Esophagus squamous epithelium (tissue), 5 donors: ENCODE data around the gene IFT27. TPM values are rescaled to one million over a fixed set of nuclear protein-coding genes. Genes with fewer than 3 reads are reported as not detected.

ENCODE experiments used
- DNase-seq: peaks from one replicate; lab custom pipeline; 2025; lab: John Stamatoyannopoulos, UW
- H3K27ac ChIP-seq, 4 donors: fragments of 200-600 bp; sonication (generic); one replicate each; pipeline ENCODE4 v1.5.1; 2016 to 2019; ENCODE audit warnings: mild to moderate bottlenecking in 1 of 4
- H3K27me3 ChIP-seq, 4 donors: fragments of 200-600 bp; sonication (generic); 1 replicate in 3 of 4; 2 replicates in 1 of 4; pipeline versions ENCODE4 v1.5.1 to v1.6.0; 2017 to 2021; ENCODE audit warnings: antibody characterized with exemption in 1 of 4
- H3K36me3 ChIP-seq, 3 donors: fragments of 200-600 bp; sonication (generic); one replicate each; pipeline ENCODE4 v1.5.1; 2016 to 2019
- H3K4me1 ChIP-seq, 3 donors: fragments of 200-600 bp; sonication (generic); one replicate each; pipeline ENCODE4 v1.5.1; 2017 to 2019
- H3K4me3 ChIP-seq, 4 donors: fragments of 200-600 bp; sonication (generic); 1 replicate in 3 of 4; 2 replicates in 1 of 4; pipeline ENCODE4 v1.5.1; 2016 to 2019; ENCODE audit warnings: mild to moderate bottlenecking in 2 of 4, moderate library complexity in 1 of 4
- H3K9me3 ChIP-seq, 3 donors: fragments of 200-600 bp; sonication (generic); one replicate each; pipeline ENCODE4 v1.5.1; 2016 to 2019
- POLR2A ChIP-seq, 4 donors: fragments of 450-650 bp; IDR thresholded peaks; one replicate each; pipeline ENCODE4 v1.6.1; 2017; ENCODE audit warnings: antibody characterized with exemption in 4 of 4, mild to moderate bottlenecking in 4 of 4, moderate library complexity in 3 of 4
- WGBS, 2 donors: methylation state at CpG; one replicate each; pipeline ENCODE4 v1.1.5; 2018; 5-methylcytosine and 5-hydroxymethylcytosine counted together
- intact Hi-C: fragments of 100-400 bp; cut with DNase I; formaldehyde crosslinking; loops from one replicate; pipeline ENCODE4 v1.15.0; 2022
- total RNA-seq, 4 donors: library from RNA; depleted of rRNA; stranded (reverse); fragments of >200 nt; gene quantifications; one replicate each; pipeline ENCODE4 v1.1.0, GENCODE V29; 2016
- TF ChIP-seq, protein P1 (sequence below), 6 experiments: fragments of 450-650 bp in 4 of 6; fragments of 200-600 bp in 2 of 6; sonication (generic) in 2 of 6; IDR thresholded peaks; one replicate each; pipeline ENCODE4 v1.5.1; 2016 to 2019; ENCODE audit warnings: antibody characterized with exemption in 6 of 6, mild to moderate bottlenecking in 4 of 6, moderate library complexity in 4 of 6
- donor health status: DM: yes; HTN: yes; CAD: no.

The IFT27 gene
- total RNA-seq, 4 donors from 2014 or later = 6.1 to 9.5 (median 8.1) TPM

GRCh38 chr22:36767035-36767775 is 8.7 kb downstream of the IFT27 start:
- H3K9me3 ChIP-seq = no peaks in the 10 kb centered on the region
- no peak for DNase-seq
- TF ChIP-seq, protein P1, sequence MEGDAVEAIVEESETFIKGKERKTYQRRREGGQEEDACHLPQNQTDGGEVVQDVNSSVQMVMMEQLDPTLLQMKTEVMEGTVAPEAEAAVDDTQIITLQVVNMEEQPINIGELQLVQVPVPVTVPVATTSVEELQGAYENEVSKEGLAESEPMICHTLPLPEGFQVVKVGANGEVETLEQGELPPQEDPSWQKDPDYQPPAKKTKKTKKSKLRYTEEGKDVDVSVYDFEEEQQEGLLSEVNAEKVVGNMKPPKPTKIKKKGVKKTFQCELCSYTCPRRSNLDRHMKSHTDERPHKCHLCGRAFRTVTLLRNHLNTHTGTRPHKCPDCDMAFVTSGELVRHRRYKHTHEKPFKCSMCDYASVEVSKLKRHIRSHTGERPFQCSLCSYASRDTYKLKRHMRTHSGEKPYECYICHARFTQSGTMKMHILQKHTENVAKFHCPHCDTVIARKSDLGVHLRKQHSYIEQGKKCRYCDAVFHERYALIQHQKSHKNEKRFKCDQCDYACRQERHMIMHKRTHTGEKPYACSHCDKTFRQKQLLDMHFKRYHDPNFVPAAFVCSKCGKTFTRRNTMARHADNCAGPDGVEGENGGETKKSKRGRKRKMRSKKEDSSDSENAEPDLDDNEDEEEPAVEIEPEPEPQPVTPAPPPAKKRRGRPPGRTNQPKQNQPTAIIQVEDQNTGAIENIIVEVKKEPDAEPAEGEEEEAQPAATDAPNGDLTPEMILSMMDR (IDR thresholded peaks at IDR 0.05) = no peak
- TF ChIP-seq POLR2A (IDR thresholded peaks at IDR 0.05) = no peak
- H3K4me1 ChIP-seq = peaks cover 5 to 26% (median 18%) of the 10 kb centered on the region in 3 donors
- peaks cover 0 to 31% (median 5%) of the 10 kb centered on the region in 3 donors for H3K36me3 ChIP-seq
- no peak overlapping the region for H3K27ac ChIP-seq
- H3K27me3 ChIP-seq = no peaks in the 10 kb centered on the region
- WGBS, 2 donors = 85 to 89% methylated on average over 6 to 7 of the region's 10 CpGs
- intact Hi-C loops = loop anchor here (10.0 kb wide), 1 partner anchor 212 kb away; no protein-coding TSS in a partner anchor
- H3K4me3 ChIP-seq = no peak overlapping the region

DNA sequence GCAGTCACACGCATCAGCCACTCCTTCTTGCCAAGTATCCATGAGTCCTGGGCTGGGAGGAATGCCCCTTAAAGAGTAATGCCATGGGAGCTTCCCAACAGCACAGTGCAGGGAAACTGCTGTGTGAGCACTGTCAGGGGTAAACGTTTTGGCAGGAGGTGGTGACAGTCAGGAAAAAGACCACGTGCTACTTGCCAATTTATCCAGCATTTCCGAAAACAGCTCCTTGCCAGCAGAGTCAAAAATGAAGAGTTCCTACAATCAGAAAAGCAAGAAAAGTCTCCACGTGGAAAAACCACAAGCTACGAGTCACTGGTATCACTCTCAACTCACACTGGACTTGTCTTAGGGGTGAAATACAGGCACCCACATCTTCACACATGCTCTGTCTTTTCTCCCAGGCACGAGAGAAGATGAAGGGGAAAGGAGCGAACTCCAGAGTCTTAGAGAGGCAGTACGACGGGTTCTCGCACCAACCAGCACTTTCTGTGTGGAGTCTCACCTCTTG is 9.9 kb downstream of the IFT27 start:
- intact Hi-C loops = loop anchor here (10.0 kb wide), 1 partner anchor 211 kb away; no protein-coding TSS in a partner anchor
- no peaks in the 10 kb centered on the region for H3K27me3 ChIP-seq
- DNase-seq = no peak
- H3K36me3 ChIP-seq = peaks cover 0 to 31% (median under 1%) of the 10 kb centered on the region in 3 donors
- peaks cover 5 to 35% (median 20%) of the 10 kb centered on the region in 3 donors for H3K4me1 ChIP-seq
- 62 to 70% methylated on average over 10 to 11 of the region's 11 CpGs for WGBS, 2 donors
- no peak overlapping the region for H3K4me3 ChIP-seq
- no peak overlapping the region for H3K27ac ChIP-seq
- TF ChIP-seq, protein P1 (IDR thresholded peaks at IDR 0.05) = no peak
- TF ChIP-seq POLR2A (IDR thresholded peaks at IDR 0.05) = no peak
- no peaks in the 10 kb centered on the region for H3K9me3 ChIP-seq

- Histone ChIP-seq H3K4me1 (peaks cover 5 to 42% (median 20%) of the 10 kb centered on the region in 3 donors), H3K4me3 (no peak overlapping the region), H3K27ac (no peak overlapping the region), H3K36me3 (peaks cover 0 to 31% (median 0%) of the 10 kb centered on the region in 3 donors), H3K9me3 (no peaks in the 10 kb centered on the region), H3K27me3 (no peaks in the 10 kb centered on the region)
- DNase-seq = no peak
- TF ChIP-seq, protein P1 (IDR thresholded peaks at IDR 0.05) = no peak
- TF ChIP-seq POLR2A (IDR thresholded peaks at IDR 0.05) = no peak
- 92% methylated on average over 8 to 10 of the region's 17 CpGs for WGBS, 2 donors
- intact Hi-C loops = loop anchor here (10.0 kb wide), 1 partner anchor 211 kb away; no protein-coding TSS in a partner anchor
Observed at GRCh38 chr22:36765131-36765942, 10.6 kb downstream of the IFT27 start.

DNA sequence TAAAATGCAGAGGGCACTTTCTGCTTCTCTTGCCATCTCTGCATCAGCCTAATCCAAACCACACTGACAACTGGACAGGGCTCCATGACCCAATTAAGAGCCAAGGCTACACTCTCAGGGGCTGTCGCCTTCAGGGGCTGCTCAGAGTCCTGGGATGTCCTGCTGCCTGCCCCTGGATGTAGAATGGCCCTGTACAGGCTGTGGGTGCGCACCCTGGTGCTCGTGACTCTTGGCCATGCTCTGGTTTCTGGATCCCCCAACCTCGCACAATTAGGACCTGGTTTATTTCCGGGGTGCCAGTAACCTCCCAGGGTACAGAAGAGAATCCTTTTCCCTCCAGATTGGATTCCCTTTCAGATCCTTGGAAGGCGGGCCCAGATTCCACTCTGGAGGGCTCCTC is 11.3 kb downstream of the IFT27 start:
- Histone ChIP-seq H3K27ac (peak overlapping the region in 1 of 4 donors; percentile 44), H3K9me3 (no peaks in the 10 kb centered on the region), H3K27me3 (no peaks in the 10 kb centered on the region), H3K36me3 (peaks cover 0 to 31% (median 0%) of the 10 kb centered on the region in 3 donors), H3K4me3 (no peak overlapping the region), H3K4me1 (peaks cover 5 to 49% (median 20%) of the 10 kb centered on the region in 3 donors)
- no peak for DNase-seq
- intact Hi-C loops = loop anchor here (10.0 kb wide), 1 partner anchor 210 kb away; no protein-coding TSS in a partner anchor
- TF ChIP-seq POLR2A (IDR thresholded peaks at IDR 0.05) = no peak
- TF ChIP-seq, protein P1 (IDR thresholded peaks at IDR 0.05) = no peak
- WGBS, 2 donors = 57 to 92% methylated on average over 1 to 4 of the region's 6 CpGs
